Measurements from ENCODE around the gene CASR.

The CASR gene

GRCh38 chr3:122257644-122258364 lies 74.3 kb downstream of the CASR start:
- Histone ChIP-seq H3K27ac (peak overlapping the region; percentile 94), H3K4me1 (peaks cover 67% of the 10 kb centered on the region), H3K9me3 (ENCODE audit: control insufficient read depth, low read length) (no peaks in the 10 kb centered on the region), H3K27me3 (ENCODE audit: control insufficient read depth, insufficient read depth, low read length) (no peaks in the 10 kb centered on the region), H2AFZ (no peak overlapping the region), H3K4me2 (ENCODE audit: low read length) (no peak overlapping the region), H3K9ac (peak overlapping the region; percentile 15), H3K4me3 (ENCODE audit: low read depth, low read length) (no peak overlapping the region), H3K79me2 (peaks cover 28% of the 10 kb centered on the region), H3K36me3 (ENCODE audit: control insufficient read depth, insufficient read depth, low read length) (no peaks in the 10 kb centered on the region)
- no peak for TF ChIP-seq CTCF (IDR thresholded peaks at IDR 0.05)

- H3K36me3 ChIP-seq (ENCODE audit: control insufficient read depth, insufficient read depth, low read length): no peaks in the 10 kb centered on the region
- H3K27ac ChIP-seq: peak overlapping the region; percentile 94
- no peaks in the 10 kb centered on the region for H3K27me3 ChIP-seq (ENCODE audit: control insufficient read depth, insufficient read depth, low read length)
- no peaks in the 10 kb centered on the region for H3K9me3 ChIP-seq (ENCODE audit: control insufficient read depth, low read length)
- peaks cover 67% of the 10 kb centered on the region for H3K4me1 ChIP-seq
- H2AFZ ChIP-seq: no peak overlapping the region
- H3K9ac ChIP-seq: peak overlapping the region; percentile 16
- peak; percentile 86 for TF ChIP-seq CTCF (IDR thresholded peaks at IDR 0.05)
- H3K4me2 ChIP-seq (ENCODE audit: low read length): peak overlapping the region; percentile 28
- peak overlapping the region; percentile 22 for H3K4me3 ChIP-seq (ENCODE audit: low read depth, low read length)
- peaks cover 37% of the 10 kb centered on the region for H3K79me2 ChIP-seq
These were observed 75.4 kb downstream of the CASR start for GRCh38 chr3:122258757-122259371.

DNA sequence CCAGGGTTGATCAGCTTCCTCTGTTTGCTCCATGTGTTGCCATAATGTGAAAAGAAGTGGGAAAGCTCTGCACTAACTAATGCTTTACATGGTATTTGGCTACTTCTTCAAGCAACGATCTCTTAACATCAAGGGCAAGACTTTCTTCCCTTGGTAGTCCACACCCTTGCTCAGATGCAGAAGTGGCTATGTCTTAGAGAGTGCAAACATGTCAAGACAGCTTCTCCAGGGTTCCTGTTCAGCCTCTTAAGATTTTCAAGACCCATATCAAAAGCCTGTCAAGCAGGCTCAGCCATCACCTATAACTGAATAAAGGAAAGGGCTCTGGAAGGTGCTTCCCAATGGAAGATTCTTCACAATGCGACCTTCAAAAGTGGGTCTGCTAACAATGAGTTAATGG lies 76.7 kb downstream of the CASR start:
- Histone ChIP-seq H3K27me3 (ENCODE audit: control insufficient read depth, insufficient read depth, low read length) (no peaks in the 10 kb centered on the region), H3K9me3 (ENCODE audit: control insufficient read depth, low read length) (no peaks in the 10 kb centered on the region), H3K27ac (peak overlapping the region; percentile 94), H3K4me1 (peaks cover 65% of the 10 kb centered on the region), H3K79me2 (peaks cover 49% of the 10 kb centered on the region), H3K4me2 (ENCODE audit: low read length) (no peak overlapping the region), H2AFZ (no peak overlapping the region), H3K9ac (no peak overlapping the region), H3K36me3 (ENCODE audit: control insufficient read depth, insufficient read depth, low read length) (no peaks in the 10 kb centered on the region), H3K4me3 (ENCODE audit: low read depth, low read length) (no peak overlapping the region)
- no peak for TF ChIP-seq CTCF (IDR thresholded peaks at IDR 0.05)

- Histone ChIP-seq H2AFZ (no peak overlapping the region), H3K79me2 (peaks cover 53% of the 10 kb centered on the region), H3K36me3 (ENCODE audit: control insufficient read depth, insufficient read depth, low read length) (no peaks in the 10 kb centered on the region), H3K27me3 (ENCODE audit: control insufficient read depth, insufficient read depth, low read length) (no peaks in the 10 kb centered on the region), H3K9ac (no peak overlapping the region), H3K4me2 (ENCODE audit: low read length) (no peak overlapping the region), H3K4me1 (peaks cover 68% of the 10 kb centered on the region), H3K9me3 (ENCODE audit: control insufficient read depth, low read length) (no peaks in the 10 kb centered on the region), H3K4me3 (ENCODE audit: low read depth, low read length) (no peak overlapping the region), H3K27ac (peak overlapping the region; percentile 94)
- no peak for TF ChIP-seq CTCF (IDR thresholded peaks at IDR 0.05)
These were observed 79.6 kb downstream of the CASR start for GRCh38 chr3:122263058-122263457.
